ENCODE measurements around the gene INPP4B.

Gene INPP4B

GRCh38 chr4:142345924-142346323 lies 500.2 kb downstream of the INPP4B start:
- no peak for DNase-seq (ENCODE audit: low read depth)

- no peak for DNase-seq (ENCODE audit: low read depth)
These were observed 504.8 kb downstream of the INPP4B start for GRCh38 chr4:142341268-142341667.

- DNase-seq (ENCODE audit: low read depth): no peak
These were observed 507.0 kb downstream of the INPP4B start for GRCh38 chr4:142339053-142339452.

- DNase-seq (ENCODE audit: low read depth): no peak
These were observed 509.7 kb downstream of the INPP4B start for GRCh38 chr4:142336251-142336934.

GRCh38 chr4:142334931-142335330 lies 511.2 kb downstream of the INPP4B start:
- DNase-seq (ENCODE audit: low read depth): no peak

- DNase-seq (ENCODE audit: low read depth): no peak
These were observed 514.5 kb downstream of the INPP4B start for GRCh38 chr4:142331646-142332045.

- no peak for DNase-seq (ENCODE audit: low read depth)
These were observed 515.0 kb downstream of the INPP4B start for GRCh38 chr4:142331132-142331531.

- no peak for DNase-seq (ENCODE audit: low read depth)
These were observed 515.8 kb downstream of the INPP4B start for GRCh38 chr4:142330311-142330710.

- DNase-seq (ENCODE audit: low read depth): no peak
These were observed 516.8 kb downstream of the INPP4B start for GRCh38 chr4:142329313-142329712.

- no peak for DNase-seq (ENCODE audit: low read depth)
These were observed 519.9 kb downstream of the INPP4B start for GRCh38 chr4:142326181-142326580.

- DNase-seq (ENCODE audit: low read depth): no peak
These were observed 521.5 kb downstream of the INPP4B start for GRCh38 chr4:142324572-142324971.

GRCh38 chr4:142322996-142323395 lies 523.1 kb downstream of the INPP4B start:
- no peak for DNase-seq (ENCODE audit: low read depth)

GRCh38 chr4:142318280-142318679 lies 527.8 kb downstream of the INPP4B start:
- DNase-seq (ENCODE audit: low read depth): no peak

- DNase-seq (ENCODE audit: low read depth): no peak
These were observed 529.2 kb downstream of the INPP4B start for GRCh38 chr4:142316913-142317312.

- no peak for DNase-seq (ENCODE audit: low read depth)
These were observed 530.1 kb downstream of the INPP4B start for GRCh38 chr4:142316025-142316424.

- DNase-seq (ENCODE audit: low read depth): no peak
These were observed 531.4 kb downstream of the INPP4B start for GRCh38 chr4:142314686-142315085.

- no peak for DNase-seq (ENCODE audit: low read depth)
These were observed 531.9 kb downstream of the INPP4B start for GRCh38 chr4:142314247-142314646.

- DNase-seq (ENCODE audit: low read depth): no peak
These were observed 533.7 kb downstream of the INPP4B start for GRCh38 chr4:142312391-142312790.

- DNase-seq (ENCODE audit: low read depth): no peak
These were observed 534.2 kb downstream of the INPP4B start for GRCh38 chr4:142311916-142312315.

GRCh38 chr4:142309772-142310171 lies 536.3 kb downstream of the INPP4B start:
- no peak for DNase-seq (ENCODE audit: low read depth)

GRCh38 chr4:142307857-142308256 lies 538.2 kb downstream of the INPP4B start:
- DNase-seq (ENCODE audit: low read depth): no peak

GRCh38 chr4:142297313-142297712 lies 548.8 kb downstream of the INPP4B start:
- DNase-seq (ENCODE audit: low read depth): no peak

- DNase-seq (ENCODE audit: low read depth): no peak
These were observed 552.6 kb downstream of the INPP4B start for GRCh38 chr4:142293536-142293935.

GRCh38 chr4:142292231-142292630 lies 553.9 kb downstream of the INPP4B start:
- no peak for DNase-seq (ENCODE audit: low read depth)

Measured in activated T-helper 1 cell treated with Interleukin-2 at 50 U/mL for 16 hours (primary cell).